Caco-2 (cell line): ENCODE data around the gene KCNT2. TPM values are rescaled to one million over a fixed set of nuclear protein-coding genes. Genes with fewer than 3 reads are reported as not detected.

ENCODE experiments used
- BruUV-seq: library from RNA; stranded (reverse); fragments of 400-500 nt; replicated peaks from 2 replicates; lab custom pipeline; 2021; lab: Mats Ljungman, UMichigan
- CTCF ChIA-PET: fragments of 300-600 bp; sonication (Branson Sonifier 250); formaldehyde crosslinking; loops from one replicate; lab custom pipeline; 2022; ENCODE audit warnings: antibody characterized with exemption; lab: Charles Lee
- POLR2A ChIA-PET: fragments of 300-600 bp; sonication (Branson Sonifier 250); formaldehyde crosslinking; loops from one replicate; lab custom pipeline; 2022; ENCODE audit warnings: antibody characterized with exemption; lab: Charles Lee
- DNase-seq, 2 experiments: peaks; one replicate each; pipeline versions ENCODE4 v3.0.0 to v3.0.0-alpha.2; 2020 to 2022
- H3K27me3 ChIP-seq: replicated peaks from 2 replicates; pipeline ENCODE4 v1.6.0; 2011; ENCODE audit warnings: low read length; ENCODE audit not compliant: control insufficient read depth, insufficient read depth
- H3K36me3 ChIP-seq: 2 replicates; pipeline ENCODE4 v1.5.1; 2011; ENCODE audit warnings: low read length; ENCODE audit not compliant: control insufficient read depth, insufficient read depth
- H3K4me1 ChIP-seq: fragments of 250-450 bp; sonication (Bioruptor Pico); 2 replicates; pipeline ENCODE4 v1.5.1; 2020; ENCODE audit warnings: mild to moderate bottlenecking
- H3K4me3 ChIP-seq: 2 replicates; pipeline ENCODE4 v1.5.1; 2011; ENCODE audit warnings: low read depth, mild to moderate bottlenecking, control low read depth, low read length
- H3K9me3 ChIP-seq: fragments of 250-450 bp; sonication (Bioruptor Pico); 2 replicates; pipeline ENCODE4 v1.5.1; 2020; ENCODE audit warnings: mild to moderate bottlenecking, moderate library complexity
- H3K27ac Mint-ChIP-seq: one replicate; pipeline ENCODE4 v1.8.0; 2022; ENCODE audit warnings: mixed read lengths; ENCODE audit not compliant: unreplicated experiment
- H3K27me3 Mint-ChIP-seq: one replicate; pipeline ENCODE4 v1.8.0; 2022; ENCODE audit warnings: mixed read lengths; ENCODE audit not compliant: insufficient read depth, unreplicated experiment
- H3K36me3 Mint-ChIP-seq: one replicate; pipeline ENCODE4 v1.8.0; 2022; ENCODE audit warnings: mild to moderate bottlenecking, mixed read lengths; ENCODE audit not compliant: insufficient read depth, unreplicated experiment
- H3K4me1 Mint-ChIP-seq: one replicate; pipeline ENCODE4 v1.8.0; 2022; ENCODE audit warnings: low read depth, mixed read lengths; ENCODE audit not compliant: unreplicated experiment
- H3K4me3 Mint-ChIP-seq: one replicate; pipeline ENCODE4 v1.8.0; 2022; ENCODE audit warnings: mild to moderate bottlenecking, moderate library complexity, mixed read lengths; ENCODE audit not compliant: unreplicated experiment
- H3K9me3 Mint-ChIP-seq: one replicate; pipeline ENCODE4 v1.8.0; 2022; ENCODE audit warnings: mixed read lengths; ENCODE audit not compliant: unreplicated experiment
- intact Hi-C: fragments of 100-400 bp; cut with micrococcal nuclease; formaldehyde crosslinking; loops from one replicate; pipeline ENCODE4 v1.10.0; 2022; ENCODE audit not compliant: unreplicated experiment
- total RNA-seq: library from RNA; stranded (reverse); gene quantifications from 2 replicates; pipeline ENCODE4 v1.2.3, GENCODE V29; 2022
- TF ChIP-seq, protein P1 (sequence below), 2 experiments: fragments of 200-600 bp in 1 of 2; IDR thresholded peaks; 1 replicate in 1 of 2; 2 replicates in 1 of 2; pipeline versions ENCODE4 v1.5.1 to v1.8.0; 2011 to 2022; ENCODE audit warnings: antibody characterized with exemption in 1 of 2, control low read depth in 1 of 2, inconsistent platforms in 1 of 2, low read depth in 1 of 2, low read length in 1 of 2, mild to moderate bottlenecking in 1 of 2, moderate library complexity in 1 of 2; ENCODE audit not compliant: insufficient read depth in 1 of 2, severe bottlenecking in 1 of 2, unreplicated experiment in 1 of 2

The KCNT2 gene
- total RNA-seq, 1 experiment from 2014 or later = not detected

DNA sequence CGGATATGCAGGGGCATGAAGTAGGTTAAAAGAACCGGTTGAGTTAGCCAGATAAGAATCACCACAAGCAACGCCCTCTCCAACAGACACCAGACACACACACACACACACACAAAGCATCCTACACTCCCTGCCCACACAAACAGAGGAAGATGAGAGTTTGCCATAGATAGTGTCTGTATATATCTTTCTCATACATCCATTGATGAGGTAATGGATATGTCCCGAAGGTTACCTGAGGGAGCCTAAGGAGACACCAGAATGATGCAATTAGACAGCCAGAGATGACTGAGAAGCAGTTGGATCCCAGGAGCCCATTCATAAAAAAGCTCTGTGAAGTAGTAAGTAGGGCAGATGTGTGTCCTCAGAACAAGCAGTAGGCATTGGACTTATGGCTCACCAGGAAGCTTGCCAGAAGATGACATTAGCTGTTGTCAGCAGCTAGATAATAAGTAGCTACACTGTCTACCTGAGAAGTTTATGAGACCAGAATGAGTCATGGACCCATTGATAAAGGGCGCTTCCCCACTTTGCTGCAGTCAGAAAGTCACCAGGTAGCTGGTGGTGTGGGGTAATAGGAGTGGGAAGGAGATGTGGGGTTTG, 247.0 kb downstream of the KCNT2 start:
- no peaks in the 10 kb centered on the region for H3K36me3 ChIP-seq
- no peaks in the 10 kb centered on the region for H3K4me1 Mint-ChIP-seq
- no peaks in the 10 kb centered on the region for H3K9me3 ChIP-seq
- no peak for DNase-seq
- no peak overlapping the region for H3K4me3 Mint-ChIP-seq
- no TSS peak for BruUV-seq
- no peaks in the 10 kb centered on the region for H3K9me3 Mint-ChIP-seq
- H3K4me1 ChIP-seq = no peaks in the 10 kb centered on the region
- CTCF ChIA-PET = no interaction called here
- intact Hi-C loops = no loop called here
- POLR2A ChIA-PET = no interaction called here
- H3K27me3 Mint-ChIP-seq = no peaks in the 10 kb centered on the region
- TF ChIP-seq, protein P1, sequence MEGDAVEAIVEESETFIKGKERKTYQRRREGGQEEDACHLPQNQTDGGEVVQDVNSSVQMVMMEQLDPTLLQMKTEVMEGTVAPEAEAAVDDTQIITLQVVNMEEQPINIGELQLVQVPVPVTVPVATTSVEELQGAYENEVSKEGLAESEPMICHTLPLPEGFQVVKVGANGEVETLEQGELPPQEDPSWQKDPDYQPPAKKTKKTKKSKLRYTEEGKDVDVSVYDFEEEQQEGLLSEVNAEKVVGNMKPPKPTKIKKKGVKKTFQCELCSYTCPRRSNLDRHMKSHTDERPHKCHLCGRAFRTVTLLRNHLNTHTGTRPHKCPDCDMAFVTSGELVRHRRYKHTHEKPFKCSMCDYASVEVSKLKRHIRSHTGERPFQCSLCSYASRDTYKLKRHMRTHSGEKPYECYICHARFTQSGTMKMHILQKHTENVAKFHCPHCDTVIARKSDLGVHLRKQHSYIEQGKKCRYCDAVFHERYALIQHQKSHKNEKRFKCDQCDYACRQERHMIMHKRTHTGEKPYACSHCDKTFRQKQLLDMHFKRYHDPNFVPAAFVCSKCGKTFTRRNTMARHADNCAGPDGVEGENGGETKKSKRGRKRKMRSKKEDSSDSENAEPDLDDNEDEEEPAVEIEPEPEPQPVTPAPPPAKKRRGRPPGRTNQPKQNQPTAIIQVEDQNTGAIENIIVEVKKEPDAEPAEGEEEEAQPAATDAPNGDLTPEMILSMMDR (IDR thresholded peaks at IDR 0.05; ENCODE audit: insufficient read depth in 1 of 2, low read depth in 1 of 2, low read length in 1 of 2, severe bottlenecking in 1 of 2, unreplicated experiment in 1 of 2) = no peak
- no peaks in the 10 kb centered on the region for H3K36me3 Mint-ChIP-seq
- no peak overlapping the region for H3K27ac Mint-ChIP-seq
- H3K4me3 ChIP-seq = no peak overlapping the region
- no peaks in the 10 kb centered on the region for H3K27me3 ChIP-seq

DNA sequence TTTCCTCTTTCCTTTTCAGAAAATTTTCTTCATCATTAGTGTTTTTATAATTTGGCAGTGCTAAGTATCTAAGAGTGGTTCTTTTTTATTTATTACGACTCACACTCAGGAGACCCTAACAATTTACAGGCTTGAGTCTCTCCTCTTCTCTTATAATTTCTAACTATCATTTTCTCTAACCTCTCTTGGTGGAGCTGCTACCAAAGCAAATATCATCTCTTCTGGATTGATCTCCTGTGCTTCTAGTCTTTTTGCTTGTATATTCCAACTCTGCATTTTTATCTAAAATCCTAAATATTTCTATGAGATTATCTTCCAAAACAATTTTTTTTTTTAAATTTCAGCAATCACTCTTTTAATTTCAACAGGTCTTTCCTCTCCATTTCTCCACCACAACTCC, 250.3 kb downstream of the KCNT2 start:
- Mint-ChIP-seq H3K27me3 (no peaks in the 10 kb centered on the region), H3K36me3 (no peaks in the 10 kb centered on the region), H3K4me3 (no peak overlapping the region), H3K27ac (no peak overlapping the region), H3K9me3 (no peaks in the 10 kb centered on the region), H3K4me1 (no peaks in the 10 kb centered on the region)
- ChIA-PET POLR2A (no interaction called here), CTCF (no interaction called here)
- Histone ChIP-seq H3K9me3 (no peaks in the 10 kb centered on the region), H3K4me3 (no peak overlapping the region), H3K36me3 (no peaks in the 10 kb centered on the region), H3K4me1 (no peaks in the 10 kb centered on the region), H3K27me3 (no peaks in the 10 kb centered on the region)
- intact Hi-C loops = no loop called here
- no peak for DNase-seq
- TF ChIP-seq, protein P1 (IDR thresholded peaks at IDR 0.05; ENCODE audit: insufficient read depth in 1 of 2, low read depth in 1 of 2, low read length in 1 of 2, severe bottlenecking in 1 of 2, unreplicated experiment in 1 of 2) = no peak
- no TSS peak for BruUV-seq

DNA sequence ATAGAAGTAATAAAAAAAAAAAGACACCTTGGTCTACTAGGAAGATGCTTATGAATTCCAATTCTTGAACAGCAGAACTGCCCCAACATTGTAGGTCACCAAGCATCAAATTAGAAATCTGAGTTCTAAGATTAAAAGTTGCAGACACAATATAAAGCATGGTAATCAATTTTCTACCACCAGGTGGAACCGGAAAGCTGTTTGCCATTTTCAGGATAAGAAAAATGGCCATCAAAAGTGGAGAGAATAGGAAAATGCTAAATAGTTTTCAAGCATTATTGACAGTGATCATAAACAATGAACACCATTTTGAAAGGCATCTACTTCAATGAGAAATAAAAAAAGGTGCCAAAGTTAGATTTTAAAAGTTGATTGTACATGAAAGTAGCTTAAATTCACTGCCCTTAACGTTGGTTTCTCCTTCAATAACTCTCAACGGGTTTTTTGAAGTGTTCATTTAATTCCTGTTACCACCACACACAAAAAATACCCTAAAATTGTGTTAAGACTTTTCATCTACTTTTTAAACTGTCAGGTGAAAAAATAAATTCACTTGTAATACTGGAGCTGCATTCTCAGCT, 252.9 kb downstream of the KCNT2 start:
- CTCF ChIA-PET = no interaction called here
- Histone ChIP-seq H3K36me3 (no peaks in the 10 kb centered on the region), H3K27me3 (no peaks in the 10 kb centered on the region), H3K9me3 (no peaks in the 10 kb centered on the region), H3K4me1 (no peaks in the 10 kb centered on the region), H3K4me3 (no peak overlapping the region)
- no TSS peak for BruUV-seq
- intact Hi-C loops = loop anchor here (1.0 to 2.0 kb wide), 2 partner anchors 18 to 306 kb away; no protein-coding TSS in a partner anchor
- TF ChIP-seq, protein P1 (IDR thresholded peaks at IDR 0.05; ENCODE audit: insufficient read depth in 1 of 2, low read depth in 1 of 2, low read length in 1 of 2, severe bottlenecking in 1 of 2, unreplicated experiment in 1 of 2) = peak; percentile 21 to 25
- H3K4me1 Mint-ChIP-seq = no peaks in the 10 kb centered on the region
- no peaks in the 10 kb centered on the region for H3K36me3 Mint-ChIP-seq
- POLR2A ChIA-PET = no interaction called here
- no peak overlapping the region for H3K4me3 Mint-ChIP-seq
- no peak overlapping the region for H3K27ac Mint-ChIP-seq
- H3K27me3 Mint-ChIP-seq = no peaks in the 10 kb centered on the region
- no peaks in the 10 kb centered on the region for H3K9me3 Mint-ChIP-seq
- DNase-seq = peak in 1 of 2 experiments; percentile 9
